Small intestine (tissue), 7 donors: ENCODE results near the gene DEFB131B. TPM values are rescaled to one million over a fixed set of nuclear protein-coding genes. Genes with fewer than 3 reads are reported as not detected.
"Not testable (repeated sequence)": the region's sequence is repeated elsewhere in the genome, so short reads cannot be mapped to it uniquely, and the experiment has no call there.

Experiments used
- DNase-seq, 2 donors: peaks; one replicate each; pipeline versions ENCODE4 v3.0.0 to v3.0.0-alpha.2; 2013
- FAIRE-seq: peaks from 2 replicates; lab custom pipeline; 2012; peaks lifted over from hg19 to GRCh38; lab: Jason Lieb, UNC
- H3K27ac ChIP-seq, 3 donors: one replicate each; pipeline ENCODE4 v1.5.1; 2013; ENCODE audit warnings: low read length in 2 of 3, mild to moderate bottlenecking in 2 of 3, control low read depth in 1 of 3, inconsistent platforms in 1 of 3, low read depth in 1 of 3, moderate library complexity in 1 of 3
- H3K27me3 ChIP-seq, 3 donors: one replicate each; pipeline ENCODE4 v1.6.1; 2013; ENCODE audit warnings: low read length in 3 of 3, inconsistent platforms in 1 of 3; ENCODE audit not compliant: control insufficient read depth in 3 of 3, insufficient read depth in 3 of 3
- H3K36me3 ChIP-seq, 3 donors: one replicate each; pipeline ENCODE4 v1.6.1; 2013; ENCODE audit warnings: low read length in 3 of 3, inconsistent platforms in 1 of 3, low read depth in 1 of 3, mild to moderate bottlenecking in 1 of 3, moderate library complexity in 1 of 3; ENCODE audit not compliant: control insufficient read depth in 3 of 3, insufficient read depth in 2 of 3
- H3K4me1 ChIP-seq, 3 donors: one replicate each; pipeline ENCODE4 v1.6.1; 2013; ENCODE audit warnings: low read length in 2 of 3, inconsistent platforms in 1 of 3, low read depth in 1 of 3, mild to moderate bottlenecking in 1 of 3, moderate library complexity in 1 of 3; ENCODE audit not compliant: control insufficient read depth in 3 of 3, insufficient read depth in 2 of 3
- H3K4me3 ChIP-seq, 3 donors: one replicate each; pipeline ENCODE4 v1.5.1; 2013; ENCODE audit warnings: low read length in 3 of 3, control low read depth in 1 of 3, inconsistent platforms in 1 of 3, low read depth in 1 of 3, mild to moderate bottlenecking in 1 of 3, moderate library complexity in 1 of 3
- H3K9me3 ChIP-seq, 2 donors: one replicate each; pipeline ENCODE4 v1.6.1; 2013; ENCODE audit warnings: low read depth in 1 of 2, low read length in 1 of 2; ENCODE audit not compliant: control insufficient read depth in 2 of 2, insufficient read depth in 1 of 2
- whole genome bisulfite sequencing, 3 donors: extraction: QIAGEN DNeasy Blood & Tissue Kit; methylation state at CpG; one replicate each; pipeline ENCODE4 v1.1.7; 2013; 5-methylcytosine and 5-hydroxymethylcytosine counted together
- polyA plus RNA-seq, 4 donors: library from polyadenylated mRNA; stranded (reverse) in 3 of 4; unstranded in 1 of 4; fragments of 200-250 nt in 3 of 4; fragments of 120-200 nt in 1 of 4; gene quantifications; one replicate each; pipeline versions ENCODE4 v1.2.1 to v1.2.3, GENCODE V29; 2013
- donor health status: healthy with polysubstance abuse.
- donor health status: control.
- donor health status: control.
- donor health status: Bipolar disorder and iron deficiency.
- donor health status: healthy.

DEFB131B gene
- polyA plus RNA-seq, 4 donors = not detected

GRCh38 chr11:71860835-71861234, 17.4 kb upstream of the DEFB131B start:
- not testable (repeated sequence) for H3K27ac ChIP-seq, H3K9me3 ChIP-seq, FAIRE-seq, DNase-seq, H3K27me3 ChIP-seq, H3K36me3 ChIP-seq, H3K4me3 ChIP-seq, H3K4me1 ChIP-seq
- WGBS, 3 donors = 95 to 99% (median 98%) methylated on average over 3 of the region's 3 CpGs

- FAIRE-seq (peak; percentile 84), DNase-seq (peak; percentile 69 to 79)
- not testable (repeated sequence) for H3K27me3 ChIP-seq, H3K4me3 ChIP-seq, H3K36me3 ChIP-seq, H3K4me1 ChIP-seq, H3K27ac ChIP-seq, H3K9me3 ChIP-seq
- 48 to 63% (median 52%) methylated on average over 3 of the region's 3 CpGs for WGBS, 3 donors
Observed at GRCh38 chr11:71863978-71864627, 14.2 kb upstream of the DEFB131B start.

GRCh38 chr11:71867209-71867608, 11.0 kb upstream of the DEFB131B start:
- H3K9me3 ChIP-seq, H3K27me3 ChIP-seq, DNase-seq, H3K4me1 ChIP-seq, H3K36me3 ChIP-seq, H3K27ac ChIP-seq, H3K4me3 ChIP-seq, FAIRE-seq: not testable (repeated sequence)
- 90 to 95% (median 92%) methylated on average over 1 of the region's 1 CpG for WGBS, 3 donors

GRCh38 chr11:71869931-71870330, 8.3 kb upstream of the DEFB131B start:
- not testable (repeated sequence) for FAIRE-seq, DNase-seq, H3K27ac ChIP-seq

GRCh38 chr11:71870661-71871060, 7.6 kb upstream of the DEFB131B start:
- H3K36me3 ChIP-seq, H3K9me3 ChIP-seq, H3K4me3 ChIP-seq, H3K27me3 ChIP-seq, H3K27ac ChIP-seq, DNase-seq, H3K4me1 ChIP-seq, FAIRE-seq: not testable (repeated sequence)

More at GRCh38 chr11:71869931-71870330, 8.3 kb upstream of the DEFB131B start:
- H3K9me3 ChIP-seq, H3K4me1 ChIP-seq, H3K27me3 ChIP-seq, H3K4me3 ChIP-seq, H3K36me3 ChIP-seq: not testable (repeated sequence)
- 78 to 85% (median 84%) methylated on average over 3 of the region's 3 CpGs for WGBS, 3 donors

- not testable (repeated sequence) for FAIRE-seq, H3K27ac ChIP-seq, H3K27me3 ChIP-seq, H3K4me3 ChIP-seq, DNase-seq, H3K36me3 ChIP-seq, H3K9me3 ChIP-seq, H3K4me1 ChIP-seq
- WGBS, 3 donors = 38 to 62% (median 61%) methylated on average over 2 of the region's 2 CpGs
Observed at GRCh38 chr11:71876262-71876661, 2.0 kb upstream of the DEFB131B start.

GRCh38 chr11:71885806-71886205, 7.6 kb downstream of the DEFB131B start:
- H3K27ac ChIP-seq, H3K36me3 ChIP-seq, H3K27me3 ChIP-seq, H3K9me3 ChIP-seq, H3K4me3 ChIP-seq, DNase-seq, FAIRE-seq: not testable (repeated sequence)
- 96 to 99% (median 98%) methylated on average over 12 of the region's 12 CpGs for WGBS, 3 donors
- H3K4me1 ChIP-seq = peaks cover 0 to 13% (median 0%) of the 10 kb centered on the region in 3 donors

- not testable (repeated sequence) for H3K4me3 ChIP-seq, FAIRE-seq, H3K36me3 ChIP-seq, H3K27me3 ChIP-seq, H3K9me3 ChIP-seq
- WGBS, 3 donors = 72 to 76% (median 74%) methylated on average over 14 of the region's 14 CpGs
- H3K4me1 ChIP-seq = peaks cover 0 to 13% (median 0%) of the 10 kb centered on the region in 3 donors
- H3K27ac ChIP-seq = peak overlapping the region in 1 of 3 donors; percentile 73
- DNase-seq = peak in 1 of 2 donors; percentile 73
Observed at GRCh38 chr11:71888335-71889010, 10.2 kb downstream of the DEFB131B start.
